Hepatocyte (in vitro differentiated cells): ENCODE data around the gene MICU1. TPM values are rescaled to one million over a fixed set of nuclear protein-coding genes. Genes with fewer than 3 reads are reported as not detected.
"Not testable (repeated sequence)": the region's sequence is repeated elsewhere in the genome, so short reads cannot be mapped to it uniquely, and the experiment has no call there.

ENCODE experiments used
- DNase-seq: peaks from one replicate; pipeline ENCODE4 v3.0.0-alpha.2; 2016; ENCODE audit warnings: low spot score
- H2AFZ ChIP-seq: fragments of 200-600 bp; sonication (generic); 2 replicates; pipeline ENCODE4 v1.6.0; 2016; ENCODE audit warnings: antibody characterized with exemption, mild to moderate bottlenecking
- H3K27ac ChIP-seq: fragments of 200-600 bp; sonication (generic); 2 replicates; pipeline ENCODE4 v1.5.1; 2016; ENCODE audit warnings: mild to moderate bottlenecking
- H3K27me3 ChIP-seq: fragments of 200-600 bp; sonication (generic); 2 replicates; pipeline ENCODE4 v1.6.1; 2016
- H3K36me3 ChIP-seq: fragments of 200-600 bp; sonication (generic); replicated peaks from 2 replicates; pipeline ENCODE4 v1.5.1; 2016; ENCODE audit warnings: low read depth; ENCODE audit not compliant: insufficient read depth
- H3K4me1 ChIP-seq: fragments of 200-600 bp; sonication (generic); 2 replicates; pipeline ENCODE4 v1.5.1; 2016; ENCODE audit warnings: mild to moderate bottlenecking, moderate library complexity; ENCODE audit not compliant: insufficient read depth
- H3K4me2 ChIP-seq: fragments of 200-600 bp; sonication (generic); 2 replicates; pipeline ENCODE4 v1.6.0; 2016
- H3K4me3 ChIP-seq: fragments of 200-600 bp; sonication (generic); 2 replicates; pipeline ENCODE4 v1.5.1; 2016; ENCODE audit warnings: mild to moderate bottlenecking
- H3K79me2 ChIP-seq: fragments of 200-600 bp; sonication (generic); 2 replicates; pipeline ENCODE4 v1.6.0; 2017; ENCODE audit warnings: mild to moderate bottlenecking
- H3K9me2 ChIP-seq: fragments of 200-600 bp; sonication (generic); replicated peaks from 2 replicates; pipeline ENCODE4 v1.6.0; 2017; ENCODE audit warnings: mild to moderate bottlenecking; ENCODE audit not compliant: insufficient read depth
- H3K9me3 ChIP-seq: fragments of 200-600 bp; sonication (generic); 2 replicates; pipeline ENCODE4 v1.5.1; 2016; ENCODE audit warnings: low read depth, mild to moderate bottlenecking
- H4K20me1 ChIP-seq: fragments of 200-600 bp; sonication (generic); 2 replicates; pipeline ENCODE4 v1.6.0; 2016; ENCODE audit warnings: mild to moderate bottlenecking; ENCODE audit not compliant: insufficient read depth, poor library complexity, severe bottlenecking
- EZH2 ChIP-seq: fragments of 200-600 bp; sonication (generic); IDR thresholded peaks from 2 replicates; pipeline ENCODE4 v1.6.1; 2016; ENCODE audit warnings: antibody characterized with exemption, mild to moderate bottlenecking, borderline replicate concordance
- EZH2phosphoT487 ChIP-seq: fragments of 200-600 bp; sonication (generic); IDR thresholded peaks from one replicate; pipeline ENCODE4 v1.6.1; 2018; ENCODE audit warnings: antibody characterized with exemption, mild to moderate bottlenecking, low read depth, moderate library complexity; ENCODE audit not compliant: unreplicated experiment, severe bottlenecking
- WGBS: methylation state at CpG from one replicate; pipeline ENCODE4 v1.1.6; 2016; ENCODE audit warnings: low lambda C conversion rate; ENCODE audit errors: missing lambda C conversion rate; 5-methylcytosine and 5-hydroxymethylcytosine counted together
- polyA plus RNA-seq: library from polyadenylated mRNA; unstranded; fragments of >200 nt; fragmentation: Nextera tagmentation; extraction: Ambion mirVana; gene quantifications from 2 replicates; pipeline ENCODE4 v1.2.1, GENCODE V29; 2016
- total RNA-seq: library from RNA; depleted of rRNA; stranded (reverse); fragments of >200 nt; gene quantifications from 2 replicates; pipeline ENCODE4 v1.2.3, GENCODE V29; 2014
- TF ChIP-seq, protein P1 (sequence below): fragments of 200-600 bp; sonication (generic); IDR thresholded peaks from 2 replicates; pipeline ENCODE4 v1.5.1; 2016; ENCODE audit warnings: antibody characterized with exemption, mild to moderate bottlenecking; ENCODE audit not compliant: poor library complexity

Gene MICU1
- total and polyA plus RNA-seq, 2 experiments from 2014 or later: 34.0 to 60.1 TPM

GRCh38 chr10:72550239-72550638, 75.6 kb downstream of the MICU1 start:
- no peaks in the 10 kb centered on the region for H3K4me1 ChIP-seq
- no peak for DNase-seq
- no peak overlapping the region for H2AFZ ChIP-seq
- H3K79me2 ChIP-seq: no peaks in the 10 kb centered on the region
- H3K4me2 ChIP-seq: no peak overlapping the region
- no peaks in the 10 kb centered on the region for H3K27me3 ChIP-seq
- H3K4me3 ChIP-seq: no peak overlapping the region
- no peaks in the 10 kb centered on the region for H3K9me3 ChIP-seq
- no peaks in the 10 kb centered on the region for H3K9me2 ChIP-seq
- TF ChIP-seq, protein P1, sequence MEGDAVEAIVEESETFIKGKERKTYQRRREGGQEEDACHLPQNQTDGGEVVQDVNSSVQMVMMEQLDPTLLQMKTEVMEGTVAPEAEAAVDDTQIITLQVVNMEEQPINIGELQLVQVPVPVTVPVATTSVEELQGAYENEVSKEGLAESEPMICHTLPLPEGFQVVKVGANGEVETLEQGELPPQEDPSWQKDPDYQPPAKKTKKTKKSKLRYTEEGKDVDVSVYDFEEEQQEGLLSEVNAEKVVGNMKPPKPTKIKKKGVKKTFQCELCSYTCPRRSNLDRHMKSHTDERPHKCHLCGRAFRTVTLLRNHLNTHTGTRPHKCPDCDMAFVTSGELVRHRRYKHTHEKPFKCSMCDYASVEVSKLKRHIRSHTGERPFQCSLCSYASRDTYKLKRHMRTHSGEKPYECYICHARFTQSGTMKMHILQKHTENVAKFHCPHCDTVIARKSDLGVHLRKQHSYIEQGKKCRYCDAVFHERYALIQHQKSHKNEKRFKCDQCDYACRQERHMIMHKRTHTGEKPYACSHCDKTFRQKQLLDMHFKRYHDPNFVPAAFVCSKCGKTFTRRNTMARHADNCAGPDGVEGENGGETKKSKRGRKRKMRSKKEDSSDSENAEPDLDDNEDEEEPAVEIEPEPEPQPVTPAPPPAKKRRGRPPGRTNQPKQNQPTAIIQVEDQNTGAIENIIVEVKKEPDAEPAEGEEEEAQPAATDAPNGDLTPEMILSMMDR: no peak
- TF ChIP-seq EZH2 (no peak), EZH2phosphoT487 (no peak)
- H3K36me3 ChIP-seq: no peaks in the 10 kb centered on the region
- WGBS: 97% methylated on average over 2 of the region's 2 CpGs
- no peaks in the 10 kb centered on the region for H4K20me1 ChIP-seq
- H3K27ac ChIP-seq: no peak overlapping the region

GRCh38 chr10:72545546-72545945, 80.3 kb downstream of the MICU1 start:
- TF ChIP-seq, protein P1: no peak
- no peak for TF ChIP-seq EZH2phosphoT487
- no peak for TF ChIP-seq EZH2
- Histone ChIP-seq H3K36me3 (peaks cover 4% of the 10 kb centered on the region), H4K20me1 (no peaks in the 10 kb centered on the region), H3K9me3 (no peaks in the 10 kb centered on the region), H3K4me2 (no peak overlapping the region), H3K79me2 (no peaks in the 10 kb centered on the region), H3K4me3 (no peak overlapping the region), H3K27me3 (no peaks in the 10 kb centered on the region), H3K4me1 (no peaks in the 10 kb centered on the region), H3K27ac (no peak overlapping the region), H2AFZ (no peak overlapping the region), H3K9me2 (no peaks in the 10 kb centered on the region)
- DNase-seq: no peak
- WGBS: 48% methylated on average over 1 of the region's 1 CpG

DNA sequence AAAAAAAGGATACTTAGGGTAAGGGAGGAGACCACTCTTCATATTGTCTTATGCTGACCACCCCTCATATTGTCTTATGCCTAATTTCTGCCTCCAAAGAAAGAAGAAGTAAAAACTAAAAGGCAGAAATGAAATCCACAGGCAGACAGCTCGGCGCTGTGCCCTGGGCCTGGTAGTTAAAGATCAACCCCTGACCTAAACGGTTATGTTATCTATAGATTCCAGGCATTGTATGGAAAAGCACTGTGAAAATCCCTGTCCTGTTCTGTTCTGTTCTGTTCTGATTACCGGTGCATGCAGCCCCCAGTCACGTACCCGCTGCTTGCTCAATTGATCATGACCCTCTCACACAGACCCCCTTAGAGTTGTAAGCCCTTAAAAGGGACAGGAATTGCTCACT, 82.0 kb downstream of the MICU1 start:
- H3K27ac ChIP-seq, H3K9me3 ChIP-seq, H3K27me3 ChIP-seq, H4K20me1 ChIP-seq, H3K4me1 ChIP-seq, H3K4me3 ChIP-seq, DNase-seq, H2AFZ ChIP-seq, H3K9me2 ChIP-seq, H3K4me2 ChIP-seq, H3K79me2 ChIP-seq, H3K36me3 ChIP-seq: not testable (repeated sequence)
- WGBS: 75% methylated on average over 6 of the region's 6 CpGs

DNA sequence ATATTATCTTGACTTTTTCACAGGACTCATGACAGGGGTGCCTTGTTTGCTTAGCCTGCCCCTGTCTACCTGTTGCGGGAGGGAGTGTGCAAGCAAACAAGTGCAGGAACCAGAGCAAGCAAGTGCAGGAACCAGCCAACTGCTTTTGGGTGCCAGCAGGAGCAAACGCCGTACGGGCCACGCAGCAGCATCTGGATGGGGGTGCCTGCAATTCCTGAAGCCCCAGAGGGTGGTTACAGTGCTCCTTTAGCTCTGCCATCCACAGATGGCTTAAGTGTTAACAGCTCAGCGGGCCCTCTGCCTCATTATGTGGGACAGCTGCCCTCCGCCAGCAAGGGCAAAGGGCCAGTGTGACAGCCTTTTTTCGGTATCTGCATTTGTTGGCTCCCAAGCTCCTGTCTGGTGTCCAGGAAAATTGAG, 83.5 kb downstream of the MICU1 start:
- Histone ChIP-seq H3K79me2 (peaks cover 3% of the 10 kb centered on the region), H3K9me3 (no peaks in the 10 kb centered on the region), H3K27ac (no peak overlapping the region), H3K4me3 (no peak overlapping the region), H3K4me1 (no peaks in the 10 kb centered on the region), H3K9me2 (no peaks in the 10 kb centered on the region), H2AFZ (no peak overlapping the region), H3K27me3 (no peaks in the 10 kb centered on the region), H3K36me3 (peaks cover 4% of the 10 kb centered on the region), H3K4me2 (no peak overlapping the region), H4K20me1 (no peaks in the 10 kb centered on the region)
- 98% methylated on average over 8 of the region's 8 CpGs for WGBS
- no peak for DNase-seq
- TF ChIP-seq, protein P1: no peak
- TF ChIP-seq EZH2phosphoT487: no peak
- TF ChIP-seq EZH2: no peak
